MM.1S (cell line): ENCODE measurements around the gene TBATA.
"Not testable (repeated sequence)": the region's sequence is repeated elsewhere in the genome, so short reads cannot be mapped to it uniquely, and the experiment has no call there.

Experiments
- DNase-seq: peaks from one replicate; pipeline ENCODE4 v3.0.0-alpha.2; 2015
- H2AFZ ChIP-seq: fragments of 300-600 bp; sonication (generic); 2 replicates; pipeline ENCODE4 v1.6.0; 2016; ENCODE audit warnings: antibody characterized with exemption, low read length
- H3F3A ChIP-seq: fragments of 300-600 bp; sonication (generic); 2 replicates; pipeline ENCODE4 v1.6.1; 2016; ENCODE audit warnings: mild to moderate bottlenecking, antibody characterized with exemption, low read length, moderate library complexity, mixed read lengths; ENCODE audit not compliant: insufficient read depth
- H3K27ac ChIP-seq: fragments of 300-600 bp; sonication (generic); 2 replicates; pipeline ENCODE4 v1.5.1; 2016; ENCODE audit warnings: mild to moderate bottlenecking, low read length
- H3K27me3 ChIP-seq: fragments of 300-600 bp; sonication (generic); replicated peaks from 2 replicates; pipeline ENCODE4 v1.6.0; 2016; ENCODE audit warnings: low read length; ENCODE audit not compliant: insufficient read depth
- H3K36me3 ChIP-seq: fragments of 300-600 bp; sonication (generic); replicated peaks from 2 replicates; pipeline ENCODE4 v1.6.1; 2016; ENCODE audit warnings: mild to moderate bottlenecking, low read length, mixed read lengths; ENCODE audit not compliant: insufficient read depth
- H3K4me1 ChIP-seq: fragments of 300-600 bp; sonication (generic); 2 replicates; pipeline ENCODE4 v1.6.1; 2016; ENCODE audit warnings: low read length, mixed read lengths
- H3K4me2 ChIP-seq: fragments of 300-600 bp; sonication (generic); 2 replicates; pipeline ENCODE4 v1.6.0; 2016; ENCODE audit warnings: low read depth, low read length
- H3K4me3 ChIP-seq: fragments of 300-600 bp; sonication (generic); 2 replicates; pipeline ENCODE4 v1.5.1; 2016; ENCODE audit warnings: low read length, mixed read lengths
- H3K79me2 ChIP-seq: fragments of 300-600 bp; sonication (generic); 2 replicates; pipeline ENCODE4 v1.6.1; 2016; ENCODE audit warnings: mixed run types, low read length, mixed read lengths
- H3K9ac ChIP-seq: fragments of 300-600 bp; sonication (generic); 2 replicates; pipeline ENCODE4 v1.6.1; 2016; ENCODE audit warnings: low read length, mixed read lengths
- H3K9me2 ChIP-seq: fragments of 300-600 bp; sonication (generic); replicated peaks from 2 replicates; pipeline ENCODE4 v1.6.1; 2016; ENCODE audit warnings: mild to moderate bottlenecking, low read length, mixed read lengths; ENCODE audit not compliant: insufficient read depth
- H3K9me3 ChIP-seq: fragments of 300-600 bp; sonication (generic); replicated peaks from 2 replicates; pipeline ENCODE4 v1.6.1; 2016; ENCODE audit warnings: mild to moderate bottlenecking, low read length, mixed read lengths; ENCODE audit not compliant: insufficient read depth
- H4K20me1 ChIP-seq: fragments of 300-600 bp; sonication (generic); 2 replicates; pipeline ENCODE4 v1.6.1; 2016; ENCODE audit warnings: mild to moderate bottlenecking, low read length, moderate library complexity, mixed read lengths; ENCODE audit not compliant: insufficient read depth
- EZH2 ChIP-seq: fragments of 300-600 bp; sonication (generic); optimal IDR thresholded peaks from 2 replicates; pipeline ENCODE3; 2017; ENCODE audit warnings: low read depth, mild to moderate bottlenecking, antibody characterized with exemption, low read length, mixed read lengths
- EZH2phosphoT487 ChIP-seq: fragments of 300-600 bp; sonication (generic); IDR thresholded peaks from 2 replicates; pipeline ENCODE4 v1.6.1; 2018; ENCODE audit warnings: antibody characterized with exemption, low read length
- TF ChIP-seq, protein P1 (sequence below): fragments of 300-600 bp; sonication (generic); IDR thresholded peaks from 2 replicates; pipeline ENCODE4 v1.5.1; 2016; ENCODE audit warnings: antibody characterized with exemption, low read length, mixed read lengths

TBATA gene

DNA sequence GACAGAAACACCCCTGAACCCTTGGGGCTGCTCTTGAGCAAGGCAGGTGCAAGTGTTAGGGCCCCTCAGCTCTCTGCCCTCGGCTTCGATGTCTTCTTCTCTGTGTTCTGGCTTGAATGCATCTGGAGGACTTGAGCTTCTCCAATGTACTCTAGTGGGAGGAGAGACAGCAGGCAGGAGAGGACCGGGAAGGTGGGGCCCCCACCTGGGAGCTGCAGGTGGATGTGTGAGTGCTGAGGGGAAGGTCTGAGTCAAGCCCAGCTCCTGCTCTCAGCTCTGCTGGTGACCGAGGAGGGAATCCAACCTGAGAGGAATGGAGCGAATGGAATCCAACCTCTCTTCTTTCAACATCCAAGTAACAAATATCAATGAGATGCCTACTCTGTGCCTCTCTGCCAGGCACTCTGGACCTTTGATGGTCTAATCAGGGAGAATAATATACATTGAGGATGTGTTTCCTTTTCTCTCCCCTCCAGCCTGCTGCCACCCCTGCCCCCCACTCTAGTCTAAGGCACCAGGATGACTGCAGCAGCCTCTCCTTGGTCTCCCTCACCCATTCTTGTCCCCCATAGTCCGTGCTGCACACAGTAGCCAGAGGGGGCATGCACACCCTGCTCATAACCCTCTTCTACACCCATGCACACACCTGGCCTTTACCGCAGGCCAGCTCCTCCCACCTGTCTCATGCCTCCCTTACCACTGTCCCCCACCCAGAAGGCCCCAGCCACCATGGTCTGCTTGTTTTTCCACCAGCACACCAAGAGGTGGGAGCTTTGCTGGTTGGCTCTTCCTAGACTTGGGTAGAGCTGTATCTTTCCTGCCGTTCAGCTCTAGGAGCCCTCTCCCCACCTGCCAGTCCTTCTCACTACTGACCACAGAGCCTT, 13.6 kb downstream of the TBATA start:
- H2AFZ ChIP-seq = no peak overlapping the region
- TF ChIP-seq, protein P1, sequence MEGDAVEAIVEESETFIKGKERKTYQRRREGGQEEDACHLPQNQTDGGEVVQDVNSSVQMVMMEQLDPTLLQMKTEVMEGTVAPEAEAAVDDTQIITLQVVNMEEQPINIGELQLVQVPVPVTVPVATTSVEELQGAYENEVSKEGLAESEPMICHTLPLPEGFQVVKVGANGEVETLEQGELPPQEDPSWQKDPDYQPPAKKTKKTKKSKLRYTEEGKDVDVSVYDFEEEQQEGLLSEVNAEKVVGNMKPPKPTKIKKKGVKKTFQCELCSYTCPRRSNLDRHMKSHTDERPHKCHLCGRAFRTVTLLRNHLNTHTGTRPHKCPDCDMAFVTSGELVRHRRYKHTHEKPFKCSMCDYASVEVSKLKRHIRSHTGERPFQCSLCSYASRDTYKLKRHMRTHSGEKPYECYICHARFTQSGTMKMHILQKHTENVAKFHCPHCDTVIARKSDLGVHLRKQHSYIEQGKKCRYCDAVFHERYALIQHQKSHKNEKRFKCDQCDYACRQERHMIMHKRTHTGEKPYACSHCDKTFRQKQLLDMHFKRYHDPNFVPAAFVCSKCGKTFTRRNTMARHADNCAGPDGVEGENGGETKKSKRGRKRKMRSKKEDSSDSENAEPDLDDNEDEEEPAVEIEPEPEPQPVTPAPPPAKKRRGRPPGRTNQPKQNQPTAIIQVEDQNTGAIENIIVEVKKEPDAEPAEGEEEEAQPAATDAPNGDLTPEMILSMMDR = no peak
- TF ChIP-seq EZH2 (no peak), EZH2phosphoT487 (no peak)
- H3K4me3 ChIP-seq = no peak overlapping the region
- no peaks in the 10 kb centered on the region for H3K79me2 ChIP-seq
- no peaks in the 10 kb centered on the region for H3K9me2 ChIP-seq
- no peak overlapping the region for H3K4me2 ChIP-seq
- no peaks in the 10 kb centered on the region for H3K4me1 ChIP-seq
- no peak overlapping the region for H3K9ac ChIP-seq
- no peak for DNase-seq
- H3K36me3 ChIP-seq = no peaks in the 10 kb centered on the region
- H3F3A ChIP-seq = no peaks in the 10 kb centered on the region
- no peaks in the 10 kb centered on the region for H3K27me3 ChIP-seq
- H4K20me1 ChIP-seq = no peaks in the 10 kb centered on the region
- H3K27ac ChIP-seq = no peak overlapping the region
- H3K9me3 ChIP-seq = no peaks in the 10 kb centered on the region

DNA sequence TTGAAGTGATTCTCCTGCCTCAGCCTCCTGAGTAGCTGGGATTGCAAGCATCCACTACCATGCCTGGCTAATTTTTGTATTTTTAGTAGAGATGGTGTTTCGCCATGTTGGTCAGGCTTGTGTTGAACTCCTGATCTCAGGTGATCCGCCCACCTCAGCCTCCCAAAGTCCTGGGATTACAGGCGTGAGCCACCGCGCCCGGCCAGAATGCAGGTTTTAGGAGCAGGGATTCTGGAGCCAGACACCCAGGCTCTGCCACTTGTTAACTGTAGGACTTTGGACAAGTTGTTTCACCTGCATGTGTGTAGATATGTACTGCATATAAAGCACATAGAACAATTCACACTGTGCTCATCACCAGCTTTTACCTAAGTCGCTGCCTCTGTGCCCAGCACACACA, 14.7 kb downstream of the TBATA start:
- H3K4me2 ChIP-seq, H3K4me1 ChIP-seq, H2AFZ ChIP-seq, H3K27me3 ChIP-seq, H3F3A ChIP-seq, H3K9me3 ChIP-seq, H4K20me1 ChIP-seq, H3K9ac ChIP-seq, H3K9me2 ChIP-seq, H3K4me3 ChIP-seq, DNase-seq, H3K27ac ChIP-seq, H3K36me3 ChIP-seq, H3K79me2 ChIP-seq: not testable (repeated sequence)

DNA sequence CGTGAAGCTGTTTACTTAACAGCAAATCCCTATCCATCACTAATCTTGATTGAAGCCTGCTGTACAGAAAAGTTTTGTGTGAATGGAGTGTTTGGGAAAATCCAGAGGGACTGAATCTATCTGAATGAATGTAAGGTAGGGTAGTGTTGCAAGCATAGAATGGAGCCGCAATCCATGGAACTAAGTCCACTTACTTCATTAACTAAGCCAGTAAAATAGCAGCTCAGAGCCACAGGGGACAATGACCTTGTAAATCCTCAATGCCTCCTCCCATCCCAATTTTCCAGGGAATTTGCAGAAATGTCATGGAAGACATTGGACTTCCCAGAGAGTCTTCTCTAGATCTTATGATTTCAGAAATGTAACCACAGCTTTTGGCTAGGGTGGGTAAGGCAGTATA, 15.2 kb downstream of the TBATA start:
- no peak overlapping the region for H2AFZ ChIP-seq
- H3K36me3 ChIP-seq = no peaks in the 10 kb centered on the region
- H4K20me1 ChIP-seq = no peaks in the 10 kb centered on the region
- H3K4me2 ChIP-seq = no peak overlapping the region
- H3K79me2 ChIP-seq = no peaks in the 10 kb centered on the region
- H3K9me2 ChIP-seq = no peaks in the 10 kb centered on the region
- no peaks in the 10 kb centered on the region for H3F3A ChIP-seq
- no peak for DNase-seq
- no peak overlapping the region for H3K4me3 ChIP-seq
- H3K27ac ChIP-seq = no peak overlapping the region
- no peaks in the 10 kb centered on the region for H3K9me3 ChIP-seq
- no peaks in the 10 kb centered on the region for H3K4me1 ChIP-seq
- TF ChIP-seq, protein P1 = no peak
- TF ChIP-seq EZH2phosphoT487 (no peak), EZH2 (no peak)
- no peak overlapping the region for H3K9ac ChIP-seq
- no peaks in the 10 kb centered on the region for H3K27me3 ChIP-seq

DNA sequence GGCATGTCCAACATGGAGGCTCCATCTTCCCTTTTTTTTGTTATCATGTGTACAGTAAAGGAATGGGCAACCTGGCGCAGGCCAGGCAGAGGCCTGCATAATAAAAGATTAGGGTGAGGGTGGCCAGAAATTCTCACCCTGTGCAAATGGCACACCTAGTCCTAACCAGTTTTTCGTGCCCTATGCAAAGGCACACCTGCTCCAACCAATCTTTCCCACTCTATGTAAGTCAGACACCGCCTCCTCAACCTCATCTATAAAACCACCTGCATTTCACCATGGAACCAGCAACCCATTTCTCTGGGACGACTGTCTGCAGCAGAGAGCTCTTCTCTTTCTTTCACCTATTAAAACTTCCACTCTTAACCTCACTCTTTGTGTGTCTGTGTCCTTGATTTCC, 16.1 kb downstream of the TBATA start:
- Histone ChIP-seq H3K9ac (no peak overlapping the region), H3K9me2 (no peaks in the 10 kb centered on the region), H3K27me3 (no peaks in the 10 kb centered on the region), H3F3A (no peaks in the 10 kb centered on the region), H3K9me3 (no peaks in the 10 kb centered on the region), H3K4me3 (no peak overlapping the region), H3K4me2 (no peak overlapping the region), H3K27ac (no peak overlapping the region), H4K20me1 (no peaks in the 10 kb centered on the region), H3K79me2 (no peaks in the 10 kb centered on the region), H2AFZ (no peak overlapping the region), H3K4me1 (no peaks in the 10 kb centered on the region), H3K36me3 (no peaks in the 10 kb centered on the region)
- TF ChIP-seq EZH2 (no peak), EZH2phosphoT487 (no peak)
- TF ChIP-seq, protein P1 = no peak
- DNase-seq = no peak

DNA sequence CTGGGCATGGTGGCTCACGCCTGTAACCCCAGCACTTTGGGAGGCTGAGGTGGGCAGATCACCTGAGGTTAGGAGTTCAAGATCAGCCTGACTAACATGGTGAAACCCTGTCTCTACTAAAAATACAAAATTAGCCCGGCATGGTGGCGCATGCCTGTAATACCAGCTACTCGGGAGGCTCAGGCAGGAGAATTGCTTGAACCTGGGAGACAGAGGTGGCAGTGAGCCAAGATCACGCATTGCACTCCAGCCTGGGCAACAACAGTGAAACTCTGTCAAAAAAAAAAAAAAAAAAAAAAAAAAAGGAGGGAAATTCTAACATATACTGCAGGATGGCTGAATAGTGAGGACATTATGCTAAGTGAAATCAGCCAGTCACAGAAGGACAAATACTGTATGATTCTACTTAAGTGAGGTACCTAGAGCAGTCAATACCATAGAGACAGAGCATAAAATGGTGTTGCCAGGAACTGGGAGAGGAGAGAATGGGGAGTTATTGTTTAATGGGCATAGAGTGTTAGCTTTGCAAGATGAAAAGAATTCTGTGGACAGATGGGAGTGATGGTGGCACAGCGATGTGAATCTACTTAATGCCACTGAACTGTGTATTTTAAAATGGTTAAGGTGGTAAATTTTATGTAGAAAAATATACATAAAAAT, 17.0 kb downstream of the TBATA start:
- H3K27me3 ChIP-seq, DNase-seq, H3K36me3 ChIP-seq, H3K4me1 ChIP-seq, H3K9me2 ChIP-seq, H3K9ac ChIP-seq, H3K4me2 ChIP-seq, H3K4me3 ChIP-seq, H2AFZ ChIP-seq, H3K27ac ChIP-seq, H3K79me2 ChIP-seq, H4K20me1 ChIP-seq, H3K9me3 ChIP-seq, H3F3A ChIP-seq: not testable (repeated sequence)
